ENCODE measurements around the gene ZSWIM9. TPM values are rescaled to one million over a fixed set of nuclear protein-coding genes. Genes with fewer than 3 reads are reported as not detected.
"Not testable (repeated sequence)": the region's sequence is repeated elsewhere in the genome, so short reads cannot be mapped to it uniquely, and the experiment has no call there.

Gene ZSWIM9
- total RNA-seq, 2 donors from 2014 or later = 9.0 to 10.2 TPM

DNA sequence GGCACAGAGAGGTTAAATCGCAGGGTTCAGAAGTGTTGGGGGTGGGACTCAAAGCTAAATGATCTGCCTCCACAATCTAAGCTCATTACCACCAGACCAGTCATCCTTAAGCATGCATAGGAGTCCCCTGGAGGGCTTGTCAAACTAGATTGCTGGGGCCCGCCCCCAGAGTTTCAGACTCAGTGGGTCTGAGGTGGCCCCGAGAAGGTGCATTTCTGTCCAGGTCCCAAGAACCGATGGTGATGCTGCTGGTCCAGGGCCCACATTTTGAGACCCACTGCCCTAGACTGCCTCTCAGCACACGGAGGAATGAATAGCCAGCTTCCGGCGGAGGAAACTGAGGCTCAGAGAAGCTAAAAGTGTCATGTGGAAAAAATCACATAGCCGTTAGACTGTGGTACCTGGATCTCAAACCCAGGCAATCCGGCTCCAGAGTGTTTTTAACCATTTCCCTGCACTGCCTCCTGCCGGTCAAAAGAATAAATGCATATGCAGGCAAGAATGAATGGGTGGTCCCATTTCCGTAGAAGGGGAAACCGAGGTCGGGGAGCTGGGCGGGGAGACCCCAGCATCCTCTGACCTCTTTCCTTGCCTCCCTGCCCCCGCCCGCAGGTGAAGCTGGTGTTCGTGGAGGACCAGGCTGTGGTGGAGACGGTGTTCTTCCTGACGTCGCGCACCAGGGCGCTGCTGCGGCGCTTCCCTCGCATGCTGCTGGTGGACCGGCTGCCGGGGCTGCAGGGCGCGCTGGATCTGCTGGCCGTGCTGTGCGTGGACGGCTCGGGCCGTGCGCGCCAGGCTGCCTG is 23.8 kb downstream of the ZSWIM9 start:
- Mint-ChIP-seq H3K9me3 (no peaks in the 10 kb centered on the region), H3K36me3 (peaks cover 0 to 8% of the 10 kb centered on the region in 2 donors), H3K27ac (no peak overlapping the region)
- DNase-seq (ENCODE audit: low spot score in 2 of 2) (peak in 1 of 2 donors; percentile 38), ATAC-seq (no peak)

DNA sequence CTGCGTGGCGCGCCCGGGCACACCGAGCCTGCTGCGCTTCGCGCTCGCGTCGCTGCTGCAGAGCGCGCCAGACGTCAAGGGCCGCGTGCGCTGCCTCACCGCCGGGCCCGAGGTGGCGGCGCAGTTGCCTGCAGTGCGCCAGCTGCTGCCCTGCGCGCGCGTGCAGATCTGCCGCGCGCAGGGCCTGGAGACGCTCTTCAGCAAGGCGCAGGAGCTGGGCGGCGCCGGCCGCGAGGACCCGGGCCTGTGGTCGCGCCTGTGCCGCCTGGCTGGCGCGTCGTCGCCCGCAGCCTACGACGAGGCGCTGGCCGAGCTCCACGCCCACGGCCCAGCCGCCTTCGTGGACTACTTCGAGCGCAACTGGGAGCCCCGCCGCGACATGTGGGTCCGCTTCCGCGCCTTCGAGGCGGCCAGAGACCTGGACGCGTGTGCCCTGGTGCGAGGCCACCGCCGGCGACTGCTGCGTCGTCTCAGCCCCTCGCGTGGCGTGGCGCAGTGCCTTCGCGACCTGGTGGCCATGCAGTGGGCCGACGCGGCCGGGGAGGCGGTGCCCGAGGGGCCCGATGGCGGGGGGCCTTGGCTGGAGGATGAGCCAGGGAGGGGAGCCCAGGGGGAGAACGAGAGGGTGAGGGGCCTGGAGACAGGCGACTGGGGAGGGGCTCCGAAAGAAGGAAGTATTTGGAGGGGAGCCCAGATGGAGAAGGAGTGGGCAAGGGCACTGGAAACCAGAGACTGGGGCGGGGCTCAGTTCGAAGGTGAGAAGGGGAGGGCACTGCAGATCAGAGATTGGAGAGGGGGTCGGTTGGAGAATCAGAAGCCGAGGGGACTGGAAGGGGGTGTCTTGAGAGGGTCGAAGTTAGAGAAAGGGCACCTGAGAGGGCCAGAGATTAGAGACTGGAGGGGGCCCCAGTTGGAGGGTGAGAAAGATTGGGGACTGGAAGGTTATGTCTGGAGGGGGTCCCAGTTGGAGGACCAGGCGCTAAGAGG is 24.7 kb downstream of the ZSWIM9 start:
- peaks cover 0 to 6% of the 10 kb centered on the region in 2 donors for H3K36me3 Mint-ChIP-seq
- ATAC-seq (no peak), DNase-seq (ENCODE audit: low spot score in 2 of 2) (no peak)
- H3K9me3 Mint-ChIP-seq = no peaks in the 10 kb centered on the region
- H3K27ac Mint-ChIP-seq = peak overlapping the region in 1 of 2 donors; percentile 71

DNA sequence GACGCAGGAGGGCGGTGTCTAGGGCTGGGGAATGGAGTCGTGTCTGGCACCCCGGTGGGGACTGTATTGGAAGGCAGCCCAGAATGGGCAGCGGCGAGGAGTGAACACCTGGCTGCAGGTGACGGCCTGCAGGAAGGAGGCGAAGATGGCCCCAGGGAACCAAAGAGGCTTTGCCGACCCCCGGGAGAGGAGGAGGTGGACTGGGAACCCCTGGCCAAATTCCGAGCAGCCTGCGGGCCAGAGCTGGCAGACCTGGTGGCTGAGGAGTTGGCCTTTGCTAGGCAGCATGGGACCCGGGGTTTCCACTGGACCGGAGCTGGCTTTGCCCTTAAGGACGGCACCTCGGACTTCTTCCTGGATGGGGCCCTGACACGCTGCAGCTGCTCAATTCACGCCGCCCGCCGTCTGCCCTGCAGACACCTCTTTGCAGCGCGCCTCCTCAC is 25.9 kb downstream of the ZSWIM9 start:
- no peaks in the 10 kb centered on the region for H3K36me3 Mint-ChIP-seq
- H3K27ac Mint-ChIP-seq = peak overlapping the region; percentile 58 to 71
- DNase-seq (ENCODE audit: low spot score in 2 of 2) (no peak), ATAC-seq (peak in 1 of 2 donors; percentile 13)
- H3K9me3 Mint-ChIP-seq = no peaks in the 10 kb centered on the region

DNA sequence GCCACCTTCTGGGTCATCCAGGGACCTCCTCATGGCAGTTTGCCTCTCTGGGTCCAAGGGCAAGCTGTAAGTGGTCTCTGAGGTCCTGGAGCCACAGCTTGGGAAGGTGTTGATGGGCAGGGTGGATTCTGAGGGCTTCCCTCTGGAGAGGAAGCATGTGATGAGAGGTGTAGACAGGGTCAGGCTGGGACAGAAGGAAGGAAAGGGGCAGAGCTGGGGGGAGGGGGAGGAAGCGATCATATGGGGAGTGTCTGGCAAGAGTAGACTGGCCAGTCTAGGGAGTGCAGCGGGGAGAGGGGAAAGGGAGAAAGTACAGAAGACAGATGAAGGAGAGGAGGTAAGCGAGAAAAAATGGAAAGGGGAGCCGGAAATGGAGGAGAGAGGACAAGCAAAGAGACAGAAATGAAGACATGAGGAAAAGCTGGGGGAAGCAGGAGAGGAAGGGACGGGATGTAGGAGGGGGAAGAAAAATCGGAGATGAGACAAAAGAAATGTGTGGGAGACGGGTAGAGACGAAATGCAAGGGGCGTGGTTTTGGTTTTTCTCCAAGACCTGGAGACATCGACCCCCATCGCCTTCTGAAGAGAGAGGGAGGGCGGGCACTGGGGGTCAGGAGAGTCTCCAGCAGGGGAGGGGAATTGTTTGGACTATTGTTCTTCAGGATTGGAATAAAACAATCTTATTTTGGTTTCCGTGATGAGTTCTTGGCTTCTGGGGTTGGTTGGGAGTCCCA is 26.6 kb downstream of the ZSWIM9 start:
- DNase-seq (ENCODE audit: low spot score in 2 of 2) = no peak
- Mint-ChIP-seq H3K27ac (no peak overlapping the region), H3K36me3 (no peaks in the 10 kb centered on the region), H3K9me3 (no peaks in the 10 kb centered on the region)
- ATAC-seq = no peak

- H3K27ac Mint-ChIP-seq = no peak overlapping the region
- H3K9me3 Mint-ChIP-seq = peaks cover 0 to 3% of the 10 kb centered on the region in 2 donors
- H3K36me3 Mint-ChIP-seq = peaks cover 0 to 6% of the 10 kb centered on the region in 2 donors
- no peak for ATAC-seq
- DNase-seq (ENCODE audit: low spot score in 2 of 2) = no peak
These were observed 32.8 kb downstream of the ZSWIM9 start for GRCh38 chr19:48203222-48203793.

- DNase-seq (ENCODE audit: low spot score in 2 of 2) (peak; percentile 88 to 93), ATAC-seq (peak; percentile 99)
- Mint-ChIP-seq H3K27ac (no peak overlapping the region), H3K36me3 (peaks cover 0 to 6% of the 10 kb centered on the region in 2 donors), H3K9me3 (peaks cover 0 to 3% of the 10 kb centered on the region in 2 donors)
These were observed 33.5 kb downstream of the ZSWIM9 start for GRCh38 chr19:48203794-48204628.

- ATAC-seq (peak in 1 of 2 donors; percentile 6), DNase-seq (ENCODE audit: low spot score in 2 of 2) (no peak)
- Mint-ChIP-seq H3K36me3 (peaks cover 0 to 6% of the 10 kb centered on the region in 2 donors), H3K9me3 (peaks cover 0 to 3% of the 10 kb centered on the region in 2 donors), H3K27ac (peak overlapping the region; percentile 24 to 86)
These were observed 36.1 kb downstream of the ZSWIM9 start for GRCh38 chr19:48206397-48207093.

DNA sequence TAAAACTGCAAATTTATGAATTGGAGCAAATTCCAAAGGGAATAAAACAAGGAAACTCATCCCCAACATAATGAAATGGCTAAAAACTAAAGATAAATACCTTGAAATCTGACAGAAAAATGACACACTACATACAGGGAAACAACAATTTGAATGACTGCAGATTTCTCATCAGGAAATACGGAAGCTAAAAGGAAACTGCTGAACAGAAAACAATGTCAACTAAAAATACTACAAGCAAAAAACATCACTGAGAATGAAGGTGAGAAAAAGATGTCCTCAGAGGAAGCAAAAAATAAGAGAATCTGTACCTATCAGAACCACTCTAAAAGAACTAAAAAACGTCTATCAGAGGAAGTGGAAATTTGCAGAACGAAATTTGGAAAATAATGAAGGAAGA is 39.5 kb downstream of the ZSWIM9 start:
- Mint-ChIP-seq H3K9me3 (peaks cover 0 to 3% of the 10 kb centered on the region in 2 donors), H3K36me3 (peaks cover 6 to 9% of the 10 kb centered on the region in 2 donors), H3K27ac (no peak overlapping the region)
- no peak for ATAC-seq
- no peak for DNase-seq (ENCODE audit: low spot score in 2 of 2)

GRCh38 chr19:48213959-48214358 is 43.5 kb downstream of the ZSWIM9 start:
- no peak for DNase-seq (ENCODE audit: low spot score in 2 of 2)
- Mint-ChIP-seq H3K27ac (peak overlapping the region in 1 of 2 donors; percentile 29), H3K36me3 (peaks cover 9 to 12% of the 10 kb centered on the region in 2 donors)

GRCh38 chr19:48216933-48217332 is 46.5 kb downstream of the ZSWIM9 start:
- ATAC-seq (no peak), DNase-seq (ENCODE audit: low spot score in 2 of 2) (no peak)
- Mint-ChIP-seq H3K27ac (no peak overlapping the region), H3K9me3 (no peaks in the 10 kb centered on the region), H3K36me3 (peaks cover 9 to 12% of the 10 kb centered on the region in 2 donors)

More at GRCh38 chr19:48213959-48214358, 43.5 kb downstream of the ZSWIM9 start:
- H3K9me3 Mint-ChIP-seq = no peaks in the 10 kb centered on the region
- no peak for ATAC-seq

GRCh38 chr19:48218997-48219396 is 48.5 kb downstream of the ZSWIM9 start:
- H3K27ac Mint-ChIP-seq = peak overlapping the region in 1 of 2 donors; percentile 6
- H3K9me3 Mint-ChIP-seq = no peaks in the 10 kb centered on the region
- H3K36me3 Mint-ChIP-seq = peaks cover 4 to 12% of the 10 kb centered on the region in 2 donors
- DNase-seq (ENCODE audit: low spot score in 2 of 2) (no peak), ATAC-seq (no peak)

DNA sequence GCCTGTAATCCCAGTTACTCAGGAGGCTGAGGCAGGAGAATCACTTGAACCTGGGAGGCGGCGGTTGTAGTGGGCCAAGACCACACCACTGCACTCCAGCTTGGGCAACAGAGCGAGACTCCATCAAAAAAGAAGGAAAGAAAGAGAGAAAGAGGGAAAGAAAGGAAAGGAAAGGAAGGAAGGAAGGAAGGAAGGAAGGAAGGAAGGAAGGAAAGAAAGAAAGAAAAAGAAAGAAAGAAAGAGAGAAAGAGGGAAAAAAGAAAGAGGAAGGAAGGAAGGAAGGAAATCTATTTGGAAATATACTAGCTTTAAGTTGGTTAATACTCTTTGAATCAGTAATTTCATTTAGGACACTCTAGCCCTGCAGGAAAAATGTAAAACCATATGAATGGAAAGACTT is 50.3 kb downstream of the ZSWIM9 start:
- not testable (repeated sequence) for ATAC-seq; DNase-seq (ENCODE audit: low spot score in 2 of 2); H3K9me3 Mint-ChIP-seq
- peaks cover 0 to 12% of the 10 kb centered on the region in 2 donors for H3K36me3 Mint-ChIP-seq
- H3K27ac Mint-ChIP-seq = peak overlapping the region in 1 of 2 donors; percentile 72

- H3K27ac Mint-ChIP-seq = no peak overlapping the region
- ATAC-seq (no peak), DNase-seq (ENCODE audit: low spot score in 2 of 2) (no peak)
- no peaks in the 10 kb centered on the region for H3K9me3 Mint-ChIP-seq
- peaks cover 0 to 7% of the 10 kb centered on the region in 2 donors for H3K36me3 Mint-ChIP-seq
These were observed 51.1 kb downstream of the ZSWIM9 start for GRCh38 chr19:48221628-48222027.

DNA sequence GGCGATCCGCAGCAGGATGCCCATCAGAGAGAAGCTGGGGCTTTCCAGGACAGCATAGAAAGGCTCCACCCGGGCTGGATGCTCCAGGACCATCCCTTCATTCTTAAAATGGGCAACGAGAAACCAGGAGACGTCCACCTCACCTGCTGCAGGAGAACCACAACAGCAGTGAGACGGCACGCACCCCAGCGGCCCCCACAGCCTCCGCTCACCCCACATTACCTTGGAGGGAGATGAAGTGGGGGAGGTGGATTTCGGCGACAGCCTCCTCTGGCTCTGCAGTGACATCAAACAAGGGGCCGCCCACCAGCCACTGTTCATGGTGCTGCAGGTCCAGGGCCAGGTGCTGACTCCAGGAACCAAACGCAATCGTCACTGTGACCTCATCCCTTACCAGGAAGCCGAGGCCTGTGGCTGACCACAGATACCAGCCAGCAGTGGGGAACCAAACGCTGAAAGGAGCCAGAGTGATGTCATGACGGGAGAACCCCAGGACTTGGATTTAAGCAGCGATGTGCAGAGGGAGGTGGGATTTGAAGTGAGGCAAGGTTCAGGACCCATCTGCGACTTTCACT is 60.2 kb downstream of the ZSWIM9 start:
- Mint-ChIP-seq H3K36me3 (peaks cover 19 to 34% of the 10 kb centered on the region in 2 donors), H3K9me3 (no peaks in the 10 kb centered on the region), H3K27ac (peak overlapping the region in 1 of 2 donors; percentile 26)
- ATAC-seq (peak; percentile 16 to 86), DNase-seq (ENCODE audit: low spot score in 2 of 2) (peak in 1 of 2 donors; percentile 59)

All from activated naive CD4-positive, alpha-beta T cell treated with anti-CD3 and anti-CD28 coated beads, Interleukin-2, amount 50 U/mL, for 72 hours (primary cell).